Fibroblast of skin of scalp (primary cell): ENCODE results near the gene ALG2.

ENCODE experiments used
- DNase-seq: peaks from one replicate; pipeline ENCODE4 v3.0.0-alpha.2; 2013

ALG2 gene

GRCh38 chr9:99172124-99173091, 49.3 kb downstream of the ALG2 start:
- no peak for DNase-seq

GRCh38 chr9:99171225-99172123, 50.3 kb downstream of the ALG2 start:
- DNase-seq = no peak

GRCh38 chr9:99169982-99170761, 51.6 kb downstream of the ALG2 start:
- DNase-seq = no peak

- DNase-seq = no peak
Observed at GRCh38 chr9:99169086-99169485, 52.7 kb downstream of the ALG2 start.

- DNase-seq = no peak
Observed at GRCh38 chr9:99167694-99168093, 54.0 kb downstream of the ALG2 start.

GRCh38 chr9:99167119-99167518, 54.6 kb downstream of the ALG2 start:
- no peak for DNase-seq
